ENCODE measurements around the gene MTCH2.
"Not testable (repeated sequence)": the region's sequence is repeated elsewhere in the genome, so short reads cannot be mapped to it uniquely, and the experiment has no call there.

Gene MTCH2

GRCh38 chr11:47642099-47642855 is at the start of gene MTCH2:
MTCH2 (minus strand) TSS chr11:47642559; CDS start chr11:47642465, 94 bp downstream.
- peak; percentile 89 for DNase-seq

GRCh38 chr11:47691979-47692378 is 49.6 kb upstream of the MTCH2 start:
- DNase-seq, result no peak

GRCh38 chr11:47689480-47689879 is 47.1 kb upstream of the MTCH2 start:
- DNase-seq, result no peak

- no peak for DNase-seq
These were observed 46.6 kb upstream of the MTCH2 start for GRCh38 chr11:47688991-47689390.

GRCh38 chr11:47688111-47688510 is 45.8 kb upstream of the MTCH2 start:
- DNase-seq, result no peak

GRCh38 chr11:47686704-47687103 is 44.3 kb upstream of the MTCH2 start:
- DNase-seq, result not testable (repeated sequence)

GRCh38 chr11:47686151-47686550 is 43.8 kb upstream of the MTCH2 start:
- DNase-seq, result no peak

GRCh38 chr11:47675851-47676250 is 33.5 kb upstream of the MTCH2 start:
- no peak for DNase-seq

GRCh38 chr11:47672283-47672730 is 29.9 kb upstream of the MTCH2 start:
- no peak for DNase-seq

GRCh38 chr11:47669856-47670255 is 27.5 kb upstream of the MTCH2 start:
- no peak for DNase-seq

- no peak for DNase-seq
These were observed 26.3 kb upstream of the MTCH2 start for GRCh38 chr11:47668665-47669064.

- DNase-seq, result no peak
These were observed 25.2 kb upstream of the MTCH2 start for GRCh38 chr11:47667555-47667954.

- DNase-seq, result no peak
These were observed 24.8 kb upstream of the MTCH2 start for GRCh38 chr11:47667135-47667534.

GRCh38 chr11:47664936-47665335 is 22.6 kb upstream of the MTCH2 start:
- not testable (repeated sequence) for DNase-seq

GRCh38 chr11:47661245-47661644 is 18.9 kb upstream of the MTCH2 start:
- no peak for DNase-seq

- no peak for DNase-seq
These were observed 16.9 kb upstream of the MTCH2 start for GRCh38 chr11:47659276-47659675.

- no peak for DNase-seq
These were observed 14.0 kb upstream of the MTCH2 start for GRCh38 chr11:47656260-47656885.

GRCh38 chr11:47651818-47652469 is 9.6 kb upstream of the MTCH2 start:
- DNase-seq, result no peak

- no peak for DNase-seq
These were observed 6.9 kb upstream of the MTCH2 start for GRCh38 chr11:47649276-47649675.

GRCh38 chr11:47646019-47646418 is 3.7 kb upstream of the MTCH2 start:
- DNase-seq, result no peak

GRCh38 chr11:47645500-47645899 is 3.1 kb upstream of the MTCH2 start:
- DNase-seq, result no peak

GRCh38 chr11:47641600-47642098 is 710 bp downstream of the MTCH2 start:
- DNase-seq, result no peak

- DNase-seq, result not testable (repeated sequence)
These were observed 1.9 kb downstream of the MTCH2 start for GRCh38 chr11:47640506-47640905.

- not testable (repeated sequence) for DNase-seq
These were observed 6.0 kb downstream of the MTCH2 start for GRCh38 chr11:47636331-47636730.

Data from NCI-H510A (cell line).